ENCODE data around the gene FCHSD1.
A peak's percentile ranks its signal among the peaks of the same experiment; 100 is the strongest.
"Not testable (repeated sequence)": the region's sequence is repeated elsewhere in the genome, so short reads cannot be mapped to it uniquely, and the experiment has no call there.

The FCHSD1 gene

DNA sequence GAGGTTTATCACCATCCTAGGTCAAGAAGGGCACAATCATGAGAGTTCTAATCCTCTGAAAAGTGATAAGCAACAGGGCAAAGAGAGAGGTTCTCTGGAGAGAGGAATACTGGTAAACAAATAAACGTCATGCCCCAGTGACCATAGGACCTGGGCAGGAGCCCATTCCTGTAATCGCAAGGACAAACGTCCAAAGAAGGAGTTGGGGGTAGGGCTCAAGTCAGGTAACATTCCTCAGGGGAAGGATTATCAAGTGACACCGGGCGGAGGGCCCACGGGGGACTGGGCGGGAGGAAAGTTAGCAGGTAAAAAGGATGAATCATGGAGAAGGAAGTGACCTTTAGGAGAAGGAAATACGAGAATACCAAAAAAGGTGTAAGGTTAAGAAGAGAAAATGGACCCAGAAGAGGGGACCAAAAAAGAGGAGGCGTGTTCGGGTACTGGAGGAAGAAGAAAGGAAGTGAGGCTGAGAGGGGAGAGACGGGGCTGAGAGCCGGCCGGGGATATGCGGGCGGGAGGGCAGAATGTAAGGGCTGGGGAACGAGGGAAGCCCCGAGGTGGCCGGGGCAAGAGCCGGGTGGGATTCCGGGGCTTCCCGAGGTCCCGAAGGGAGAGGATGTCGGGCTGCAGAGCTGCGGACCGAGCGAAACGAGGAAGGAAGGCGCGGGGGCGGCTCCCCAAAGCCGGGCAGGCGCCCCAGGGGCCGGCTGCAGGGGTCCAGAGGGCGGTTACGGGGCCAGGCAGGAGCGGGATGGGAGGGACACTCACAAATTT is 33.0 kb downstream of the FCHSD1 start:
- DNase-seq (ENCODE audit: low read depth in 2 of 3, low spot score in 2 of 3), result peak in 2 of 3 experiments; percentile 31

DNA sequence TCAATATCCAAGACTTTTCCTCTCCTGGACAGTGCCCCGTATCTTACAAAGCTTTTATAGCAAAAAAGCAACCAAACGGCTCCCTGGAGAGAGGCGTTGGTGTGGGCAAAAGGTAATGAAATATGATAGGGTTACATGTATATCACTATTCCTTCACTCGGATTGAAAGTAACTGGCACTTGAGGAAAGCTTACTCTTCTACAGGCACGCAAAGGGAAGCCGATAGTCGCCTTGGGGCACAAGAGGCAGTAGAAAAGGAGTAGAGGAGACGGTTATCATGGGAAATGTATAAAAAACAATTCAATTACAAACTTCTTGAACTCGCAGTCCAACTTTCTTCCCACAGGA is 33.6 kb downstream of the FCHSD1 start:
- no peak for DNase-seq (ENCODE audit: low read depth in 2 of 3, low spot score in 2 of 3)

GRCh38 chr5:141617128-141617527 is 34.1 kb downstream of the FCHSD1 start:
- no peak for DNase-seq (ENCODE audit: low read depth in 2 of 3, low spot score in 2 of 3)

DNA sequence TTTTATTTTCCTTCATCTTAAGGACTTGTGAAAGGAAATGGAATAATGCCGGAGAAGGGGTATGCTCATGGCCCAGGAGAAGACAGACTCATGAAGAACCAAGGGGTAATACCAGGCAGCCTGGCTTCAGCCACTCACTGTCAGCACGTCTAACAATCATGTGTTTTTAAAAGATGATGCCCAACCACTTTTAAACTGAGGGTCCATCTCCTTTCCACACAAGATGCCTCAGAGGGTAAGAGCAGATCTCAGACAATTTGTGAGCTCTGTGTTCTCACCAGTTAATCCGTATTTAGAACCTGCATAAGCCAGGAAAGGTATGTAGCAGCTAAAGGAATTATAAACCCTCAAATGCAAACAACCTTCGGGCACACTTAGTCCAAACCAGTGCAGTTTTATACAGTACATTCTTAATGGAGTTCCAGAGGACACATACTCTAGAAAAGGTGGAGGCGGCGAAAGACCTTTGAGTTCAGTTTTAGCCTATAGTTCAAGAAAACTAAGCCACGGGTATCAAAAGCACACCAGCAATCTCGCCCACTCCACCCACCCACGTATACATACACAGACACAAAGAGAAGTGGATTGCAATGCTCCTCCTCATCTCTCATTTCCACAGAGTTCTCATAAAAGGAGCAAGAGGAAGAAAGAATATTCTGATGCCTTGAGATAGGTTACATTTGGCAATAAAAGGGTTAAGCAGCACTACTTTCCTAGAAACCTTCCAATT is 35.1 kb downstream of the FCHSD1 start:
- DNase-seq (ENCODE audit: low read depth in 2 of 3, low spot score in 2 of 3), result no peak

DNA sequence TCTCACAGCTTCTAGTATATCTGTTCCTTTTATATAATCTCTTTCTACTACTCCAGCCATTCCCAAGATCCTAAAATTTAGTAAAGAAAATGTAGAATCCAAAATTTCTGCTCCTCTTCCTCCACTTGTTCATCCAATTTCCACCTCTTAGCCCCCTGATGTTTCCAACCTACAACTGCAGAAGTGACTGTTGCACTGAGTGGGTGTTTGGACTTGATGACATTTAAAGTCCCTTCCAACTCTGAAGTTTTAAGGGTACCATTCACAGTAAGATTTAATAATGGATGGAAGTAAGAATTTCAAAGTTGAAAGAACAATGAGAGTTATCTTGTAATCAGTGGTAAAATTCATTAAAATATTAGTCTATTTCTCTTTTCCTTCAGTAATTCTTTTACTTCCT is 37.9 kb downstream of the FCHSD1 start:
- no peak for DNase-seq (ENCODE audit: low read depth in 2 of 3, low spot score in 2 of 3)

DNA sequence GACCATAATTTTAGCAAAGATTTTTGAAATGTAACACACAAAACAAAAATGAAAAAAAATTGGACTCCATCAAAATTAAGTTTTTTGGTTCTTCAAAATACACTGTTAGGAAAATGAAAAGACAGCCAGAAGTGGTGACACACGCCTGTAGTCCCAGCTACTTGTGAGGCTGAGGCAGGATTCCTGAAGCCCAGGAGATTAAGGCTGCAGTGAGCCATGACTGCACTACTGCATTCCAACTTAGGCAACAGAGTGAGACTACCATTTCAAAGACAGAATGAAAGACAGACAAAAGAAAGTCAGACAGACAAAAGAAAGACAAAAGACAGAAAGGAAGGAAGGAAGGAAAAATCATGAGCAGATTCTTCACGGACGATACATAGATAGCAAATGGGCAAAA is 39.9 kb downstream of the FCHSD1 start:
- DNase-seq (ENCODE audit: low read depth in 2 of 3, low spot score in 2 of 3), result no peak

GRCh38 chr5:141609921-141610320 is 41.3 kb downstream of the FCHSD1 start:
- not testable (repeated sequence) for DNase-seq (ENCODE audit: low read depth in 2 of 3, low spot score in 2 of 3)

GRCh38 chr5:141609044-141609443 is 42.2 kb downstream of the FCHSD1 start:
- DNase-seq (ENCODE audit: low read depth in 2 of 3, low spot score in 2 of 3), result no peak

DNA sequence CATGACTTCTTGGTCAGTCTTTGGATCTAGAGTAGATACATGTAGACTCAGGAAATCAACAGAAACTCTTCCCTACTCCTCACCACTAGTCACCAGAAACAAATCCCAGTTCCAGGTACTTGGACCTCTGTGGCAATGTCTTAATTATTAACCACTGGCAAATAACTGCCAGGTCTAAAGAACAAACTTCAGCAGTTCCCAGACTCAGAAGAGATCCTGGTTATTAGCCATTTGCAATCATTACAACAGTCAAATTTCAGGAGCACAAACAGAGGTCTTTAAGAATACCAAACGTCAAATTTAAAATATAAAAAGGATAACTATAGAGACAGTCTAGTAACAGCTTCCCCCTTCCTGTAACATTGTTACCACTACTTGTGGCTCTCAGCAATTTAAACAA is 42.7 kb downstream of the FCHSD1 start:
- no peak for DNase-seq (ENCODE audit: low read depth in 2 of 3, low spot score in 2 of 3)

DNA sequence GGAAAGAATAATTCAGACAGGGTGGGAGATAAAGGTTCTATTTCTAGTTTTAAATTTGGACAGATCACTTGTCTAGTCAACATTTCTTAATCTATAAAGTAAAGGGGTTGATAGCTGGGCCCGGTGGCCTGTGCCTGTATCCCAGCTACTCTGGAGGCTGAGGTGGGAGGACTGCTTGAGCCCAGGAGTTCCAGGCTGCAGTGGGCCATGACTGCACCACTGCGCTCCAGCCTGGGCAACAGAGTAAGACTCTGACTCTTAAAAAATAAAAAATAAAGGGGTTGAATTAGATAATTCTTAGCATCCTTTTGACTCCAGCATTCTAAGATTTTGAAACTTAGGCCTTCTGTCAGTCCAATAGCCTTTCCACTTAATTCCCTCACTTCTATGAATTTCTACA is 43.2 kb downstream of the FCHSD1 start:
- DNase-seq (ENCODE audit: low read depth in 2 of 3, low spot score in 2 of 3), result no peak

GRCh38 chr5:141605523-141606277 is 45.5 kb downstream of the FCHSD1 start:
- DNase-seq (ENCODE audit: low read depth in 2 of 3, low spot score in 2 of 3), result peak in 2 of 3 experiments; percentile 22 to 26

- DNase-seq (ENCODE audit: low read depth in 2 of 3, low spot score in 2 of 3), result no peak
Measured at GRCh38 chr5:141603923-141604717, 47.1 kb downstream of the FCHSD1 start.

GRCh38 chr5:141602606-141603005 is 48.6 kb downstream of the FCHSD1 start:
- DNase-seq (ENCODE audit: low read depth in 2 of 3, low spot score in 2 of 3), result no peak

- DNase-seq (ENCODE audit: low read depth in 2 of 3, low spot score in 2 of 3), result no peak
Measured at GRCh38 chr5:141598391-141599345, 52.5 kb downstream of the FCHSD1 start.

- DNase-seq (ENCODE audit: low read depth in 2 of 3, low spot score in 2 of 3), result no peak
Measured at GRCh38 chr5:141597814-141598213, 53.4 kb downstream of the FCHSD1 start.

GRCh38 chr5:141597394-141597793 is 53.8 kb downstream of the FCHSD1 start:
- no peak for DNase-seq (ENCODE audit: low read depth in 2 of 3, low spot score in 2 of 3)

- no peak for DNase-seq (ENCODE audit: low read depth in 2 of 3, low spot score in 2 of 3)
Measured at GRCh38 chr5:141596867-141597266, 54.4 kb downstream of the FCHSD1 start.

GRCh38 chr5:141590127-141590526 is 61.1 kb downstream of the FCHSD1 start:
- DNase-seq (ENCODE audit: low read depth in 2 of 3, low spot score in 2 of 3), result no peak

All from activated CD8-positive, alpha-beta memory T cell treated with anti-CD3 and anti-CD28 coated beads for 48 hours (primary cell).